Measurements from ENCODE around the gene FNDC3B. TPM values are rescaled to one million over a fixed set of nuclear protein-coding genes. Genes with fewer than 3 reads are reported as not detected.

The FNDC3B gene
- total and polyA plus RNA-seq, 4 donors, result 13.3 to 175 (median 100) TPM

- no peak for TF ChIP-seq CTCF (IDR thresholded peaks at IDR 0.05; ENCODE audit: control extremely low read depth, extremely low read depth)
- WGBS, 2 donors, result 90 to 94% methylated on average over 5 of the region's 5 CpGs
These were observed 267.8 kb downstream of the FNDC3B start for GRCh38 chr3:172307141-172307560.

GRCh38 chr3:172309059-172309458 lies 269.7 kb downstream of the FNDC3B start:
- Histone ChIP-seq H3K27ac (ENCODE audit: low read depth in 1 of 2, low read length in 1 of 2) (no peak overlapping the region), H3K9ac (ENCODE audit: insufficient read depth in 1 of 2, low read length in 2 of 2) (no peak overlapping the region), H3K27me3 (ENCODE audit: control insufficient read depth in 3 of 3, insufficient read depth in 3 of 3, low read length in 2 of 3) (no peaks in the 10 kb centered on the region), H3K36me3 (ENCODE audit: control insufficient read depth in 4 of 4, insufficient read depth in 4 of 4, low read length in 4 of 4) (peaks cover 22 to 30% (median 23%) of the 10 kb centered on the region in 4 donors), H3K4me1 (ENCODE audit: control insufficient read depth in 5 of 5, insufficient read depth in 5 of 5, low read length in 5 of 5) (peaks cover 0 to 22% (median 0%) of the 10 kb centered on the region in 5 donors), H3K9me3 (ENCODE audit: control insufficient read depth in 4 of 4, insufficient read depth in 3 of 4, low read length in 3 of 4) (no peaks in the 10 kb centered on the region), H3K4me3 (no peak overlapping the region)
- WGBS, 2 donors, result 80 to 84% methylated on average over 3 of the region's 3 CpGs
- TF ChIP-seq CTCF (IDR thresholded peaks at IDR 0.05; ENCODE audit: control extremely low read depth, extremely low read depth), result no peak
- DNase-seq, result no peak
- ATAC-seq (ENCODE audit: insufficient read depth, low FRiP score), result no peak

More at GRCh38 chr3:172307141-172307560, 267.8 kb downstream of the FNDC3B start:
- Histone ChIP-seq H3K9ac (ENCODE audit: insufficient read depth in 1 of 2, low read length in 2 of 2) (no peak overlapping the region), H3K27me3 (ENCODE audit: control insufficient read depth in 3 of 3, insufficient read depth in 3 of 3, low read length in 2 of 3) (no peaks in the 10 kb centered on the region), H3K27ac (ENCODE audit: low read depth in 1 of 2, low read length in 1 of 2) (no peak overlapping the region), H3K9me3 (ENCODE audit: control insufficient read depth in 4 of 4, insufficient read depth in 3 of 4, low read length in 3 of 4) (no peaks in the 10 kb centered on the region), H3K36me3 (ENCODE audit: control insufficient read depth in 4 of 4, insufficient read depth in 4 of 4, low read length in 4 of 4) (peaks cover 19 to 27% (median 23%) of the 10 kb centered on the region in 4 donors), H3K4me3 (no peak overlapping the region), H3K4me1 (ENCODE audit: control insufficient read depth in 5 of 5, insufficient read depth in 5 of 5, low read length in 5 of 5) (peaks cover 0 to 11% (median 0%) of the 10 kb centered on the region in 5 donors)
- DNase-seq (no peak), ATAC-seq (ENCODE audit: insufficient read depth, low FRiP score) (no peak)

GRCh38 chr3:172309741-172310427 lies 270.5 kb downstream of the FNDC3B start:
- 67 to 88% methylated on average over 7 of the region's 7 CpGs for WGBS, 2 donors
- TF ChIP-seq CTCF (IDR thresholded peaks at IDR 0.05; ENCODE audit: control extremely low read depth, extremely low read depth), result no peak
- Histone ChIP-seq H3K27ac (ENCODE audit: low read depth in 1 of 2, low read length in 1 of 2) (no peak overlapping the region), H3K9ac (ENCODE audit: insufficient read depth in 1 of 2, low read length in 2 of 2) (no peak overlapping the region), H3K4me3 (no peak overlapping the region), H3K27me3 (ENCODE audit: control insufficient read depth in 3 of 3, insufficient read depth in 3 of 3, low read length in 2 of 3) (no peaks in the 10 kb centered on the region), H3K4me1 (ENCODE audit: control insufficient read depth in 5 of 5, insufficient read depth in 5 of 5, low read length in 5 of 5) (peaks cover 0 to 22% (median 0%) of the 10 kb centered on the region in 5 donors), H3K9me3 (ENCODE audit: control insufficient read depth in 4 of 4, insufficient read depth in 3 of 4, low read length in 3 of 4) (no peaks in the 10 kb centered on the region), H3K36me3 (ENCODE audit: control insufficient read depth in 4 of 4, insufficient read depth in 4 of 4, low read length in 4 of 4) (peaks cover 20 to 30% (median 22%) of the 10 kb centered on the region in 4 donors)
- ATAC-seq (ENCODE audit: insufficient read depth, low FRiP score) (no peak), DNase-seq (no peak)

Data from lung (tissue), 12 donors.